CD4-positive, alpha-beta T cell treated with Interleukin-17A for 4 hours (primary cell): ENCODE results near the gene SORBS1.

Experiments used
- DNase-seq: peaks from one replicate; pipeline ENCODE4 v3.0.0-alpha.2; 2020; ENCODE audit warnings: mixed read lengths

The SORBS1 gene

DNA sequence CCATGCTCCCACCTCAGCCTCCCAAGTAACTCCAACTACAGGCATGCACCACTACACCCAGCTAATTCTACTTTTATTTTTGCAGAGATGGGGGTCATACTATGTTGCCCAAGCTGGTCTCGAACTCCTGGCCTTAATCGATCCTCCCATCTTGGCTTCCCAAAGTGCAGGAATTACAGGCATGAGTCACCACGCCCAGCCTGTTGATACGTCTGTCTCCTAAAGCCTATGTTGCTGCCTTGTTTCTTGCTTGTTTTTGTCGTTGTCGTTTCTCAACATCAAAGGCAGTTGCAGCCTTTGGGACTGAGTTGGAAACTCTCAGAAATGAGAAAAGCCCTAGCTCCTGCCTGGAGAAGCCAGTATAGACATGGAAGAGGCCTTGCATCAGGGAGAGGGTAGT is 49.9 kb downstream of the SORBS1 start:
- DNase-seq: no peak

DNA sequence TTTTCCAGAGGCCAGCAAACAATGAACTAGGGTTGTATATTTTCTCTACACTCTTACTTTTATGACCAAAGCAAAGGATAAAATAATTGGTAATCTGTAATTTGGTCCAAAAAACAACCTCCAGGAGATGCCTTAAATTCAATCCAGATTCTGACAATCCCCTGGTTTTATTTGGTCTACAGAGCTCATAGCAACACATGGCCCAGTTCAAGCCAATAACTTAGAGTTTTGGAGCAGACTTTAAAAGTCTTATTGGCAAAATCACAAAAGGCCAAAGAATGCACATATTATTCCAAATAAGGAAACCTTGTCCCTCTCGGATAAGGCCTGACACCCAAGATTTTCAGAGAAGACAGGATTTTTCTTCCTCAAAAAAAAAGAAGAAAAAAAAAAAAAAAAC is 51.9 kb downstream of the SORBS1 start:
- no peak for DNase-seq

DNA sequence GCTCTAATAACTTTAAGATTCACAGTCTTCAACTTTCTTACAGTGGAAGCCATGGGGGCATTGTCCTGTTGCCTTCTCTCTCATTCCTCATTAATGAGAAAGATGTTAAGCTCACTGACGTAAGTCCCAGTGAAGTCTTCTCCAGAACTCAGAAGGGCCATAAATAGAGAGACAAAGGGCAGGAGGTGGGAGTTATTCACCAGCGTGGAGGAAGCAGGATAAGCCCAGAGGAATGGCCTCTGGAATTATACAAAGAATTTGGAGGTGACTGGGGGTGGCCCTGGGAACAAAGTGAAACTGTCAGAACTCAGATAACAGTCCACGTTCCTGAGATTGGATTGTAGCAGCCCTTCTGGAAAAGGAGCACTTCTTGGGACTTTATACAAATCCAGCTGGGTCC is 52.4 kb downstream of the SORBS1 start:
- no peak for DNase-seq

DNA sequence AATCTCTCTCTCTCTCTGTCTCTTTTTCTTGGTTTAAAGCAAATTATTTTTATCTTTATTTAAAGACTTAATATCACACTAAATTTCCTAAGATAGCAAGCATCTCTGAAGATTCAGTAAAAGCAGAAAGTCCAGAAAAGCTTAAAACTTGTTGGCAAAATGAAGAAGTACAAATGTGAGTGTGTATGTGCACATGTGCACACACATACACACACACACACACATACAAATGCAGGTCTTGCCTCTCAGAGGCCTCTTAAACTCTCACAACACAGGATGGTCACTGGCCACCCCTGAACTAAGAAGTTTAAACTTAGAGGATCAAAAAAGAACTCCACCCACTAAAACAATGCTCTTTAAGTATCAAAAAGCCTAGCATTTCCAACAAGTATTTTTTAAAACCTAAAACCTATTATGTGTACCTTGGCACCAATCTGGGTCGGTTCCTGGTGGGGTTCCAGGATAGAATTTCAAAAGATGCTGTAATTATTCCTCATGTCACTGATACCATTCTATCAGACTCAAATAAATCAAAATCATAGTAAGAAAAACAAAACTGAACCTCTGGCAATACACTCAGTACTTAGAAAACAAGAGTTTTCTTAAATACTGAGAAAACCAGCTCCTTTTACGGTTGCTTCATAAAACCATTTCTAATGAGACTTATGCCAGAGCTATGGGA is 55.0 kb downstream of the SORBS1 start:
- no peak for DNase-seq

DNA sequence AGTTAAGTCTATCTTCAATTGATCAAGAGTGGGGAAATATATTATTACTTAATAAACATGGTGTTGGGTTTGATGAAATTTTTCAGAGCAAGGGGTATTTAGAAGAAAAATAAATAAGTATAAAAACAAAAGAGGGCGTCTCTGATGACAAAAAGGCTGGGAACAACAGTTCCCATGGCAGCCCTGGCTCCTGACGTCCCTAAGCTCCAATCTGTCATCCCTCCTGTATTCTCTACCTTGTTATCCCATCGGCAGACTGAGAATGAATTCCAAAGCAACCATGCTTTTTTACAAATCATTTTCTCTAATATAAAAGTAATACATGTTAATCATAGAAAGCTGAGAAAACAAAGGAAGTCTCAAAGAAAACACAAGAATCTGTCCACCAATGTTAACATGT is 55.5 kb downstream of the SORBS1 start:
- no peak for DNase-seq

DNA sequence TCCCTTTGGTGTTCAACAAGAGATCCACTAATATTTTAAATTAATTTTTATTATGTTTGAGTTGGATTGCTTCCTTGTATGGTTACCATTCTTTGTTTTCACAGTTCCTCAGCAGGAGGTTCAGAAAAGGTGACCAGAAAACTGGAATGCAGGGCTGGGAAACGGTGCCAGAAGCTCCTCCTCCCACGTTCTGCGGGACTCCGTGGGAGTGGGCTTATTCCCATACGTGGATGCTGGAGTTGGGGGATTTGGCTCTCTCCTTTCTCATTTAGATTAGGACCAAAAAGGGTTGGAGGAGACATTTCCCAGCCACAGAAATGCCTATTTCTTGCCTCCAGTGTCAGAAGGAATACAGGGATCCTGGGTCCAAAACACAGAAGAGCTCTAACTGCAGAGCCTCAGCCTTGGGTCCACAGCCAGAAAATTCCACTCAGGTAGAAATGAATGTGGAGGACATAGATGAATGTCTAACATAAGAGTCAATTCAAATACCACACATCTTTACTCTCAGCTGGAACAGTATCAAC is 56.0 kb downstream of the SORBS1 start:
- DNase-seq: no peak

DNA sequence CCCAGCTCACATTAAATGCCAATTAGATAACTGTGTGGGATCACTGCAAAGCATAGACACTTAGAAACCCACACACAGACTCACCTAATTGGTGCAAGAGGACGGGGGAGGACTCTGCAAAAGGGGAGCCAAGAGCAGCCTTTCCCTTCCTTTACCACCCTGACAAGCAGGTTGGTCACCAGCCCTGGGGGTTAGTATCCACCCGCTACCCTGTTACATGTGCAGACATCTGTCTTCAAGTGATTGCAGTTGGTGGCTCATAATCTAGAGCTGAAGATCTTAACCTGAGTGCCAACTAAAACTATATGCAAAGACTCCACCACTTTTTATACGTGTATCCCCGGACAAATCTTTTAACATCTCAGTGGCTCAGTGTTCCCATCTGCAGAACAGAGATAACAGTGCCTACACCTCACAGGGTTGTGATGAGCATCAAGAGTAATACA is 56.9 kb downstream of the SORBS1 start:
- DNase-seq: no peak

DNA sequence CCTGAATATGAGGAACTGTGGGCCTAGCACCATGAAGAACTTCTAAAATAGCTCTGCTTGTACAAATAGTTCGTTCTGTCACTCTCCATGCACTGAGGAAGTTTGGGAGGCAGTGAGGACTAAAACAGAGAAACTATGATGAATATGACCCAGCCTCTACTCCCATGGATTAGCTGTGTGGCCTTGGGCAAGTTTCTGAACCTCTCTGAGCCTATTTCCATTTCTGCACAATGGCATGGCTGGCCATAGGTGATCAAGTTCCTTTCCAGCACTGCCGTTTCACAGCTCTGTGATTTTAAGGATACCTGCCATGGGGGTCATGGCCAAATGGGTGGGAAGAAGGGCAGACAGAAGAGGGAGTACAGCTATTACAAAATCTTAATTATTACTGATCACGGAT is 57.6 kb downstream of the SORBS1 start:
- no peak for DNase-seq

DNA sequence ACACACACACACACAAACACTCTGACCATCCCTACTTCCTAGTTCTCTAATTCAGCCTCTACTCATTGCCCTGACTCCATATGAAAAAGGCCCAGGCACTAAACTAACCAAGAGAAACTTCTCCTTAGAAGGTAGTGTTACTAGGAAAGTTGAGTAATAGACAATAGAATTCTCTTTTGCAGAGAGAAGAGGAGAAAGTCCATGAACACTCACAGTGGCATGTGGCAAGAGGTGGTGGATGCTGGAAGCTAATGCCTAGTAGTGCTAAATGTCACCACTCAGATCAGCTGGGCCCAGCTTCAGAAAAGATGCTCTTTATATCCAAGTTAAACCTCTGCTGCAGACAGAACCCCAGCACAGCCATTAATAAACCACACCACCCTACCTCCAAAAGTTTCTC is 58.2 kb downstream of the SORBS1 start:
- DNase-seq: no peak

DNA sequence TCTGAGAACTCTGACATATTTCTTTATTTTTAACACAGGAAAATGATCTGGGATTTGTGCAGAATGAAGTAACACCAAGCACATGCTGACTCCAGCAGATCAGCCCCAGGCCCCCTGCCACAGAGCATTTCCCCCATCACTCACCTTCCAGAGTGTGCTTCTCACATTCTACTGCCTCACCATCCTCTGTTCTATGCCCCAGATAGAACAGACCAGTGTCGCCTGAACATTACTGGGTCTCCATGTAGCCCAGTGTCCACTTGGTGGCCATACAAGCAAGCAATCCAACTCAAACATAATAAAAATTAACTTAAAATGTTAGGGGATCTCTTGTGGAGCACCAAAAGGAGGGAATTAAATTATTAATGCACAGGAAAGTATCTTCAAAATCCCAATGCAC is 58.8 kb downstream of the SORBS1 start:
- DNase-seq: no peak

DNA sequence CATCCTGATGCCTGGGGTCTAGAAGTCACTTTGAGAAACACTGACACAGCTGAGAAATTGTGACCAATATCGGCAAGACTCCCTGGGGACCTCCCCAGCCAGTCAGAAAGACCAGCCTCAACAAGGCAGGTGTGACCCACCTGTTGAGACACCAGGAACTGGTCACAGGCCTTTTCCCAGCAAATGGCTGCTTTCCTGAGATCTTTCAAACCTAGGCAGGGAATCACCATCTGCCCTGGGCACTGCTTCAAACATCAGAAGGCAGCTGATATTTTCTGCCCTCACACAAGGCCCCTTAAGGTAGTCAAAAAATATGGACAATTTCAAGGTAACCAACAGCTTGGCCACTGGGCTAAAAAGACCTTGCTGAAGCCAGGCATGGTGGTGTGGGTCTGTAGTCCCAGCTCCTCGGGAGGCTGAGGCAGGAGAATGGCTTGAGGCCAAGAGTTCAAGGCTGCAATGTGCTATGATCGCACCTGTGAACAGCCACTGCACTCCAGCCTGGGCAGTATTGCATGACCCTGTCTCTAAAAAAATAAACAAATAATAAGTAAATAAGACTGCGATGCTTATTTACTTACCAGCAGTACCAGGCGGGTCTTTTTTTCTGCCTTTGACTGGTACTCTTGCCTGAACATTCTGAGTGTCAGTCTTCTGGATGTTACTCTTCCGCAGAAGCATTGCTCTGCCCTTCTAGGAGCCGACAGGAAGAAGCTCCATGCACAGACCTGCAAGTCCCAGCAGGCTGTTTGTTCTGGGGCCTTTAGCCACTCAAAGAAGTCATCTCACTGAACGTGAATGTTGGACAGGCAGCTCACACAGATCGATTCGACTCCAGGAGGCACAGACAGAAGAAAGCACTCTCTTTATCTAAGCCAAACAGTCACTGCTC is 59.7 kb downstream of the SORBS1 start:
- no peak for DNase-seq

DNA sequence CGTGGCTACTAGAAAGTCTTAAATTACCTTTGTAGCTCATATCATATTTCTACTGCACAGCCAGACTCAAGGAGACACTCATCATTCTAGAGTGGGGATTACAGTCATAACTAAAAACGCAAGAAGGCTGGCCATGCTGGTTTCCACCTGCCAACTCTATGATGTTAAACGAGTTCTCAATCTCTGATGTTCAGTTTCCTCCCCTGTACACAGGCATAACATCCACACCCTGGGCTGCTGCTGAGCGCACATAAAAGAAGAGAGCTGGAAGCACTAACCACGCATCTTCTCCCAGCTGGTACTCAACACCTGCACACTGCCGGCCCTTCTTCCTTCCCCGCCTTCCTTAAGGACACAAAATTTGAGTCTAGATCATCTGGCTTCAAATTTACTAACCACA is 60.5 kb downstream of the SORBS1 start:
- DNase-seq: no peak

DNA sequence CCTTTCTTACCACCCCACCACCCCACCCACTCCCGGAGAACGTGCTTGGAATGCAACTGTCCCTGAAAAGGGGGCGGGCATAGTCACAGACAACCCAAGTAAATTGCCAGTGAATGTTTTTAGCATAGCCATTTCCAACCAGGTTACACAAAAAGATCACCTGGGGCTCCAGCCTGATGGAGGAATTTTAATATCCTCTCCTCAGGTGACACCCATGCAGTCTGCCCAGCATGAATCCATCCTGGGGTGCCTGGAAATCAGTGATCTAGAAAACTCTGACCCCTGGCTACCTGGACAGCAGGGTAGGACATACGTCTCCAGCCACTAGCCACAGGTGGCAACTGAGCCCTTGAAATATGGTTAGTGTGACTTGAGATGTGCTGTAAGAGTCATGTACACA is 61.1 kb downstream of the SORBS1 start:
- DNase-seq: no peak

DNA sequence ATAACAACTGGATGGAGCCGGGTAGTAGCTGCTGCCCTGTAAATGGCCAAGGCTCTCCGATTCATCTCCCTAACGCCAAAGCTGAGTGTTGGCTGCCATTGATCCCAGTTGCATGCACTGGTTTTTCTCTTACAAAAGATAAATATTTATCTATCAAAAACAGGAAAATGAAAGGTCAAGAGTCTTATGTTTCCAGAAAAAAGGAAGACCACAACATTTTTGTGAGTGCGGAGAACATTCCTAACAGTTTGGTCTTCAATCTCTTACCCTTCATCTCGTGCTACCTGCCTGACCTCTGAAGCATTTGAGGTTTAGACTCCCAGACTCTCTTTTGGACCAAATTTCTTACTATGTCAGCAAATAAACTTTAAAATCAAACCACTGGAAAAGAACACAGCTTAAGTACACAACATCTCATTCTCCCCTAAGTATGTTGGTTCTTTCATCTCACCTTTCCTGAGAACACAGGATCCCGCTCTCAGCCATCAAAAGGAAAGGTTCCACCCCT is 61.6 kb downstream of the SORBS1 start:
- DNase-seq: no peak

DNA sequence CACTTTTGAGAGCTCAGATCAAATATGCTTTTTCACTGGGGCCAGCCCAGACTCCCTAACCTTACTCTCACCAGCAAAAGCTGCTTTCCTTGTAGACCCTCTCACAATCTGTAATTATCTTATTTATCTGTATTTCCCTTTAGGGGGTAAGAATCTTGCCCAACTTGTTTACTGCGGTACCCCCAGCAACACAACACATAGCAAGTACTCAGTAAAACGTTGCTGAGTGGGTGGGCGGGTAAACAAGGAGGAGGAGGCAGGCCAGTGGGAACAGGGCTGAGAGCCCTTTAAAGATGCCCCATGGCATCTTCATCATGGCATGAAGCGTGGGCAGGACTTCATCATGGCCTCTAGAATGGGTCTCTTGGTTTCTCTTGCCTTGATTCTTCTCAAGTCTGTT is 64.2 kb downstream of the SORBS1 start:
- DNase-seq: no peak

DNA sequence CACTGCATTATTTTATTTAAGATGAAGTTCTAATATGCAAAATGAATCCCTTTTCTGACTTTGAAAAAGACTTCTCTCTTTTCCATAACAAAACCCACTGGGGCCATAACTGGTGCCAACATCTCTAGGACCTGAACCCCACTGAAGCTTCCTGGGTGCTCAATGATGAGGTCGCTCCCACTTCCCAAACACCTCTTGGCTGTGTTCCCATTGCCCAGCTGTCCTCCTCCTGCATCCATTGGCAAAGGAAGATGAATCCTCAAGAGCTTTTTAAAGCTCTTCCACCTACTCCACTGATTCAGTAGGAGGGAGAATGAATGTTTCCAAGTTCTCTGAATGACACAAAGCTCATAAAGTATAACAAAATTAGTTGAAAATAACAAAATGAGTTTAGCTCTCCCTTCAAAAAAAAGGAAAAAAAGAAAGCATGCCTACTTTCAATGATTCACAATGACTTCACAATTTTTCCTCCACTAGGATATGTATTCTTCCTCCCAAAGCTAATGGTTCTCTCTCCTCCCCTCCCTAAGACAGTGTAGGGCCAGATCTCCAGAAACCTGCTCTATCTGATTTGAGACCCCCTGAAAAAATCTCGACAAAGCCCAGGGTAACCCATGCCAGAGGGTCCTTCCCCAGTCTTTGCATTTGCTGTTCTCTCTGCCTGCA is 64.8 kb downstream of the SORBS1 start:
- DNase-seq: no peak

DNA sequence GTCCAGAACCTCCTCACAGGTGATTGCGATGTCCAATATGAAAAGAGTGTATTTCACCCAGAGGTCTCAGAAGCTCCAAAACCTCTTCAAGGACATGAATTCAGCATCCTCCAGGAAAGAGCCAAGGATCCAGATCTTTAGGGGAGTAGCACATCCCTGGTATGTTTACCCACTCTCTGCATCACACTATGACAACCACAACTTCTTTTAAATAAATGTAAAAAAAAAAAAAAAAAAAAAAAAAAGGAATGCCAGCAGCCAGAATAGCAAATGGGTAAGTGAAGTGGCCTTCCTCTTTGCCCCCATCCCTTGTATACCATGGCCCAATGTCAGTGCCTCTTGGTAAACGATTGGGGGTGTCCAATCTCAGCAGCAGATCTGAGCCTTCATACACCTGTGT is 67.3 kb downstream of the SORBS1 start:
- DNase-seq: no peak

DNA sequence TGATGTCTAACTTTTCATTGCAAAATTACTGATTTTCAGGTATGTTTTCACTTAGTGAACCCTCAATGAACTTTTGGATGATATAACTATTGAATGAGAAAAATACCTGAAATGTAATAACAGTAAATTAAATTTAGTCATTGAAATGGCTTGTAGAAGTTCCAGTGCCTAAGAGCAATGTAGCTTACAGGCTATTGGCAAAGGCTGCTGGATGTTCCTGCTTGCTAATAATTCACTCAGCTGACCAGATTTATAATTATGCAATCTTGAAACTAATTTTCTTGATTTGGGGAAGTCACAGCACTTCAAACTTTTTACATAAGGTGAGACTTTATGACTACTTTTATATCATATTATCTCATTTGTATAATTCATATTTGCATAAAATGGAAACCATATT is 73.2 kb downstream of the SORBS1 start:
- DNase-seq: no peak

DNA sequence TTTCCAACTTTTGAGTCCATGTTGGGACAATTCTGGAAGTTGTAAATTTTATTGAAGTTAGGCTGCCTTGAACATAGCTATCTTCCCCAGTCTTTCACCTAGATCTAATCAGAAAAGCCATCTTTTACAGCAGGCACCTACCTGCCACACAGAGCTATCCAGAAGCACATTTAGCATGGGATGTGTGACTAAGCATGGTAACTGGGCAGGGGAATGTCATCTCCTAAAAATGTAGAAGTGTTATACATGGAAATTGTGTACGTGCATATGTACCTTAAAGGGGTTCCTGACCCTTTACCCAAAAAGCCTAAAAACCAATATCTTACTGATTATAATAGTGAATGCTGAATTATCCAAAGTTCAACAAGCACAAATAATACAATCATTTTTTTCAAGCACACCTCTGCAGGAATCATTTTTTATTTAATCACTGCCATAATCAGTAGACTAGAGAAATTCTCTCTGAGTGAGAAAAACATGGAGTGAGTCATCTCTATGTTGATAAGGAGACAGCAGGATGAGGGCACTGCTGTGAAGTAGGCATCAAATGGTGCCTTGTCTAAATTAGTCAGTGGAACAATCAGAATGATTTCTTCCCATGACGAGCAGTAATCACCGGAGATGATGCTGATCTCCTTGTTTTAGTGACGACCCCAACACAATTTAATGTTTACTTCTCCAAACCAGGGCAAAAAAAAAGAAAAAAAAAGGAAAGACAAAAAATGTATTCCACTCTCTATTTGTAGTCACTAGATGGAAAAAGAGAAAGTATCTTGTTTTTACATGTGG is 75.9 kb downstream of the SORBS1 start:
- DNase-seq: no peak

DNA sequence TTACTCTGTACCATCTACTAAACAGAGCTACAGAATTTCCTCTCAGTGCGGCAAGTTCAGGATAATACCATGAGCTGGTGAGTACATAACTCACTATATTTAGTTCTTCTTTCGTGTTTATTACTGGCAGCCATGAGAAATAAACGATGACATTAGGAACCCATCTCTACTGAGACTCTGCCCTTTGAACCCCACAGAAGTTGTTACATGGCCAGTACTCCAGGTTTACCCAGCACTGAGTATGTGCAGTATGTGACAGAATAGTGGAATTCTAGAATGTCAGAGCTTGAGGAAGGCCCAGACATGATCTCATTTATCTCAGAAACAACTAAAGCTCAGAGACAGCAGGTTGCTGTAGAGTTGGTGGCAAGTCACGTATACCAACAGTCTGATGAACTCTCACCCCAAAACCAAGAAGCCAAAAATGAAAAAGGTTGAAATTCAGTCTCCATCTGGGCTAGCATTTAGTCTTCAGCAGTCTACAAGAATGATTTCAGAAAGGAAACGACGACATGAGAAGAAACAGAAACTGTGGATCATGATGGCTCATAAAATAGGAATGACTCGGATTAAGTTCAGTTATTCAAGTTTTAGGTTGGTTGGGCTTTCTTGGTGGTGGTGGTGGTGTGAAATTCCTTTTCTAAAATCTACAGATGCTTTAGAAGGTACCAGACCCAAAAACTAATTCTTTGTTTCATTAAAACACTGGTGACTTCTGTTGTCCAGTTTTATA is 78.5 kb downstream of the SORBS1 start:
- no peak for DNase-seq

DNA sequence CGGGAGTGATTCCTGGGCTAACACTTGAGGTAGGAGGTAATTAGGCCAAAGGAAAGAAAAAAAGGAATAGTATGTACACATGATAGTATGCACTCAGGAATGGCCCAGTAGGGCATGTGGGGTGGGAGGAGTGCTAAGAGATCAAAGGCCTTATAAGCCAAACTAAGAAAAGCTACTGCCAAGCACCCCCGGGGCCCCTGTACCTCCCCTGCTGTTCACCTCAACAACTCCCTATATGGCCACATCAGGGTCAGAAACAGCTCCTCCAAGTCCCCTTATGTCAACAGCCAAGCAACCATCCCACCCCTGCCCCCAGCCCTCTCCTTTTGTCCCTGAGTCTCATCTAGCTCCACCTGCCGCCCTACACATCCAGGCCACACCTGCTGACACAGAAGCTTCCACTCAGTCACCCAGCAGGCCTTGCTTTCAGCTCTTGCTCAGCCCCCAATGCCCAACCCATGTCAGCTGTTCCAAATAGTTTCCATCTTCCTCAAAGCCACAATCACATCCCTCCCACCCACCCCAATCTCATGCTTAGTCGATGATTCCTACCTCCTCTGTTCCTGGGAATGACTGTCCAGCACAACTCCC is 80.2 kb downstream of the SORBS1 start:
- no peak for DNase-seq
